Activated CD4-positive, CD25-positive, alpha-beta regulatory T cell (primary cell): ENCODE data around the gene SLC25A46.
"Not testable (repeated sequence)": the region's sequence is repeated elsewhere in the genome, so short reads cannot be mapped to it uniquely, and the experiment has no call there.

Source experiments
- DNase-seq, 4 experiments: peaks; one replicate each; lab custom pipeline; 2025; lab: John Stamatoyannopoulos, UW

The SLC25A46 gene

DNA sequence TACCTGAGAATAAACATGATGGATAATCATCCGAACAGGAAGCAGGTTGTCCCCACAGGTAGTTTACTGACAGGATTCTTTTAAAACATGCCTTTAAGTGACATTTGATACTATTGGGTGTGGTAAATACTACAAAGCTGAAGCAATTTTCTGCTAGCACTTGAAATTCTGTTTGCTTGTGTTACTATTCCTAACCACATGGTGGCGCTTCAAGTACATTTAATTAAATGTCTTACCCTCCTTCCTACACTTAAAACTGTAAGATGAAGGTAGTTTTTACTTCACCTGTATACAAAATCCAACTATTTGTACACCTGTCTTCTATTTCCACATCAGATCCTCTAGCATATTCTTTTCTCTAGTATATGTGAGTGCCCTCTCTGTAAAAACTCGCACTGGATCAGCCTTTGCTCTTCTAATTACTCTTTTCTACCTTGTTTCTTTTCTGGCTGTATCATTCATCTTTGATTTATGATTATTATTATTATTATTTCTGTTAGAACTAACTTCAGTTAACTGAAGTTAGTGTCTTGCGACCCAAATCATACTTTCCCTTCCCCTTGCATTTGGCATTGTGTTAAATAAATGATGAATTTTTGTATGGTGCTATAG lies 18.4 kb downstream of the SLC25A46 start:
- DNase-seq, result no peak

DNA sequence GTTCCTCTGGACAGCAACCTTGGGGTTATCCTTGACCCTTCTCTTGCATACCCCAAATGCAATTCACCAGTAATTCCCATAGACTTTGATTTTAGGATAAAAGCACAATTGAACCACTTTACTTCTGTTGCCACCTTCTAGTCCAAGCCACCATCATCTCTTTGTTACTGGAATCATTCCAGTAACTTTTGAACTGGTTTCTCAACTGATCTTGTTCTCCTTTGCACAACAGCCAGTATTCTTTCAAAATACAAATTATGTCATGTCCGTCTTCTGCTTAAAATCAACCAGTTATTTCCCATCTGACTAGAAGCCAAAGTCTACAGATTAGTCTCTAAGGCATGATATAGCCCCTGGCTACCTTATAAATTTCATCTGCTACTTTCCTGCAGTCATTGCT lies 21.4 kb downstream of the SLC25A46 start:
- DNase-seq, result no peak

DNA sequence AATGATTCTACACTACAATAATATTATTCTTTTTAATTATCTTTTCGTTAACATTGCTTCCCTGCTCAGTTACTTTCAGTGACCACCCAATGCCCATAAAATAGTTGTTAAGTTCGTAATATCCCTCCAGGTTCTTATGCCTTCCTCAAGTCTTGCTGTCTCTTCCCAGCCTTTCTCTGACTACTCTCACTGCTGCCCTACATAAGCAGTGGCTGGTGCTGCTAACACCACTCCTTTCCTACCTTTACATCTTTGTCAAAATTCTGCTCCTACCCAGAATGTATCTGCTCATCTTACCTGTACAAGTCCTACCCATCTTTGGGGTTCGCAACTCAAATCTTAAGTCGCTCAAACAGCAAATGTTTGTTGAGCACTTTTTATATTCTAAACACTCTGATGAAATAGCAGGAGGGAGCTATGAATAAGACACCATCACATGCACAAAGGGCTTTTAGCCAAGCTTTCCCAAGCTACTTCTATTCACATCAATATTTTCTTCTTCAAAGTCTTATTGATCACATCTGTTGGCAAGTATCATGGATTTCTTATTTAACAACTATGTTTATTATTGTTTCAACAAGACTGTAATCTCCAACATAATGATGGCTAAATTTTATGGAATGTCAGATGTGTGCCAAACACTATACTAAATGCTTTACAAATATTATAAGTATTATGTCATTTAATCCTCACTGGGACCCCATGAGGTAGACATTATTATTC lies 29.5 kb downstream of the SLC25A46 start:
- DNase-seq, result no peak

GRCh38 chr5:110769000-110769681 lies 30.3 kb downstream of the SLC25A46 start:
- no peak for DNase-seq

GRCh38 chr5:110770286-110770685 lies 31.5 kb downstream of the SLC25A46 start:
- DNase-seq, result no peak

- DNase-seq, result no peak
Measured at GRCh38 chr5:110784901-110785300, 46.1 kb downstream of the SLC25A46 start.

GRCh38 chr5:110785356-110785755 lies 46.5 kb downstream of the SLC25A46 start:
- DNase-seq, result no peak

- not testable (repeated sequence) for DNase-seq
Measured at GRCh38 chr5:110788006-110788405, 49.2 kb downstream of the SLC25A46 start.

DNA sequence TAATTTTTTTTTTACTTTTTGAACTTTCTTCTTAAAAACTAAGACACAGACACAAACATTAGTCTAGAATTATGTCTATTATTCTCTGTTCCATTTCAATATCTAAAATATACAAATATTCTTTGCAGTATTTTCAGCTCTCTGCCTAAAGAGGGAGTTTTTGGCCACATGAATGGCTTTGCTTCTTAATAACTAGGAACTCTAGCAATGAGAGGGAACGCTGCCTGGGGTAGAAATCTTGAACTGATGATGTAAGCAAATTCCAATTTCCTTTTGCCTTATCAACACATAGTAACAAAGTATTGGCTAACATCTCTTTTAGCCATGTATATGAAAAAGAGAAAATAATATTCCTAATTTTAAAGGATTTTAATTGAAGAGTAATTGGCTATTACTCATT lies 51.9 kb downstream of the SLC25A46 start:
- no peak for DNase-seq

DNA sequence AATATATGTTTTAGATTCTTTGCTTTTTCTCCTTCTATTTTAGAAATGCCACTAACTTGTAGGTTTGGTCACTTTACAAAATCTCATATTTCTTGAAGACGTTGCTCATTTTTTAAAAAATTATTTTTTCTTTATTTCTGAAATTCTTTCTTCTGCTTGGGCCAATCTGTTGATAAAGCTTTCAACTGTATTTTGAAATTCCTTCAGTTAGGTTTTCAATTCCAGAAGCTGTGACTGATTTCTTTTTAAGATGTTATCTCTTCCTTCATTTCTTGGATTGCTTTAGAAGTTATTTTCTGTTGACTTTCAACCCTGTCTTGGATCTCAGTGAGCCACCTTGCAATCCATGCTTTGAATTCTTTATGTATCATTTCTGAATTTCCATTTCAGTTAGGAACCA lies 64.2 kb downstream of the SLC25A46 start:
- no peak for DNase-seq

DNA sequence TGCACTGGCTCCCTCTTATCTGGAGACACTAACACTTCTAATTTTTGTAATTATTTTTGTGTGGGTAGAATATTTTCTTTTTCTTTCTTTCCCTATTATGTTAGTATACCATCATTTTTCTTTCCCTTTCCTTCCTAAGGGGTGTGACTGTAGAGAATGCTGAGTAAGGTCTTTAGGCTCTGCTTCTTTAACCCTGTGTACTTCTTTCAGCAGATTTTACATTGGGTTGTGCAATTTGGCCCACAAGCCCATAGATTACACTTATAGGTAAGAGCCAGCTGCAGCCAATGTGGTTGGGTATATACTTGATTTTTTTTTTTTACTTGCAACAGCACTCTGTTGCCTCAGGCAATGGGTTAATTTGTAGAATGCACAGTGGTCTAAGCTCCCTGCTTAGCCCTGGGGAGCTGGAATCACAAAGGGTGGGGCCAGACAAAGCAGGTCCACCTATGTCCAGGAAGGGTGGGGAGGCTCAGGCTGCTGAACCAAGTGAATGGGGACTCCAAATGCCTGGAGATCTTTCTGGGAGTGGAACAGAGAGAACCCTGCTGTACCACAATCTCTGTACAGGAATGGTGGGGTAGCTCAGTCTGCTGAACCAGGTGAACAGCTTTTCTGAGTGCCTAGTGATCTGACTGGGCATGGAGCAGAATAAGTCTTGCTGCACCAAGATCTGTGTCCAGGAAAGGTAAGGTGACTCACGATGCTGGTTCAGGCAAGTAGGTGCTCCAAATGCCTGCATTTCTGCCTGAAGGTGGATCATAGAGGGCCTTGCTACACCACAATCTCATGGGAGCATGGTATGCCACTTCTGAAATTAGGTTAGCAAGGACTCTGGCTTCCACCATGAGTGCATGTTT lies 64.9 kb downstream of the SLC25A46 start:
- no peak for DNase-seq

- DNase-seq, result no peak
Measured at GRCh38 chr5:110807169-110807568, 68.4 kb downstream of the SLC25A46 start.

GRCh38 chr5:110809006-110809405 lies 70.2 kb downstream of the SLC25A46 start:
- no peak for DNase-seq
